Panc1 (cell line): ENCODE results near the gene TMEM134. TPM values are rescaled to one million over a fixed set of nuclear protein-coding genes. Genes with fewer than 3 reads are reported as not detected.

Source experiments
- ATAC-seq: fragments of 200-7000 bp; cut with Tn5 transposase; 2 replicates; pipeline ENCODE4 v1.9.1; 2020; ENCODE audit warnings: mild to moderate bottlenecking, moderate library complexity
- BruUV-seq: library from RNA; stranded (reverse); fragments of 400-500 nt; replicated peaks from 2 replicates; lab custom pipeline; 2021; lab: Mats Ljungman, UMichigan
- CTCF ChIA-PET: fragments of 300-600 bp; sonication (Branson Sonifier 250); formaldehyde crosslinking; loops from one replicate; lab custom pipeline; 2022; ENCODE audit warnings: antibody characterized with exemption; lab: Charles Lee
- POLR2A ChIA-PET: fragments of 300-600 bp; sonication (Branson Sonifier 250); formaldehyde crosslinking; loops from one replicate; lab custom pipeline; 2022; ENCODE audit warnings: antibody characterized with exemption; lab: Charles Lee
- DNase-seq: peaks from one replicate; pipeline ENCODE4 v3.0.0-alpha.2; 2010; ENCODE audit warnings: low read depth, low spot score
- H3K27ac ChIP-seq: 2 replicates; pipeline ENCODE4 v1.5.1; 2011; ENCODE audit warnings: mild to moderate bottlenecking, low read length, inconsistent platforms
- H3K27me3 ChIP-seq: fragments of 200-500 bp; sonication (Bioruptor generic); 2 replicates; pipeline ENCODE4 v1.6.0; 2014; ENCODE audit warnings: low read length, inconsistent platforms; ENCODE audit not compliant: control insufficient read depth, insufficient read depth
- H3K36me3 ChIP-seq: fragments of 200-500 bp; sonication (Bioruptor generic); 2 replicates; pipeline ENCODE4 v1.5.1; 2014; ENCODE audit warnings: inconsistent platforms, mild to moderate bottlenecking, low read length, moderate library complexity; ENCODE audit not compliant: control insufficient read depth, insufficient read depth
- H3K4me1 ChIP-seq: 2 replicates; pipeline ENCODE4 v1.5.1; 2011; ENCODE audit warnings: inconsistent platforms, mild to moderate bottlenecking, low read length, moderate library complexity; ENCODE audit not compliant: control insufficient read depth, insufficient read depth
- H3K4me3 ChIP-seq, 2 experiments: 2 replicates each; pipeline ENCODE4 v1.5.1; 2011 to 2012; ENCODE audit warnings: low read depth in 2 of 2, low read length in 2 of 2, mild to moderate bottlenecking in 2 of 2, inconsistent platforms in 1 of 2, moderate library complexity in 1 of 2
- H3K9me3 ChIP-seq: fragments of 200-500 bp; sonication (Bioruptor generic); 2 replicates; pipeline ENCODE4 v1.5.1; 2014; ENCODE audit warnings: low read depth, mild to moderate bottlenecking, inconsistent platforms, low read length, moderate library complexity; ENCODE audit not compliant: control insufficient read depth, insufficient read depth
- CTCF ChIP-seq: fragments of 450-650 bp; IDR thresholded peaks from 2 replicates; pipeline ENCODE4 v1.5.1; 2017; ENCODE audit warnings: mild to moderate bottlenecking
- POLR2AphosphoS5 ChIP-seq: IDR thresholded peaks from 2 replicates; pipeline ENCODE4 v1.6.1; 2012; ENCODE audit warnings: mild to moderate bottlenecking, low read depth, low read length, moderate library complexity
- REST ChIP-seq, 2 experiments: IDR thresholded peaks; 2 replicates each; pipeline ENCODE4 v1.6.1; 2011 to 2012; ENCODE audit warnings: low read depth in 2 of 2, control low read depth in 1 of 2, low read length in 1 of 2, mild to moderate bottlenecking in 1 of 2, moderate library complexity in 1 of 2; ENCODE audit not compliant: insufficient read depth in 1 of 2
- SIN3A ChIP-seq: IDR thresholded peaks from 2 replicates; pipeline ENCODE4 v1.6.1; 2012; ENCODE audit warnings: low read depth, mild to moderate bottlenecking, low read length, moderate library complexity, borderline replicate concordance; ENCODE audit not compliant: insufficient read depth
- TCF7L2 ChIP-seq: IDR thresholded peaks from 2 replicates; pipeline ENCODE4 v1.6.1; 2011; ENCODE audit warnings: mild to moderate bottlenecking, low read depth, low read length, inconsistent platforms
- in situ Hi-C: cut with HindIII; loops from 2 replicates; pipeline ENCODE4 v1.10.0; 2016; ENCODE audit warnings: low sequenced_read_pairs, low pct_unique_long_range_greater_than_20kb
- intact Hi-C: fragments of 100-400 bp; cut with micrococcal nuclease; formaldehyde crosslinking; loops from one replicate; pipeline ENCODE4 v1.10.0; 2022; ENCODE audit not compliant: unreplicated experiment
- total RNA-seq: library from RNA; stranded (reverse); gene quantifications from one replicate; pipeline ENCODE4 v1.2.1, GENCODE V29; 2021; ENCODE audit not compliant: unreplicated experiment

TMEM134 gene
- total RNA-seq, 1 experiment from 2014 or later = 65.0 TPM

- TSS peak; percentile 90 for BruUV-seq
Measured at GRCh38 chr11:67489885-67490726, 21.1 kb upstream of the TMEM134 start.

More at GRCh38 chr11:67489885-67490726, 21.1 kb upstream of the TMEM134 start:
- Histone ChIP-seq H3K27ac (no peak overlapping the region), H3K9me3 (no peaks in the 10 kb centered on the region), H3K36me3 (no peaks in the 10 kb centered on the region), H3K4me3 (no peak overlapping the region), H3K27me3 (no peaks in the 10 kb centered on the region), H3K4me1 (no peaks in the 10 kb centered on the region; the same call in 1 of the 2 replicates)
- no peak for ATAC-seq
- CTCF ChIA-PET = interaction anchor here (0.9 kb wide), 1 partner anchor 139 kb away, joined by 3 read pairs; no protein-coding TSS in a partner anchor
- in situ Hi-C loops = no loop called here
- no peak for TF ChIP-seq POLR2AphosphoS5
- no peak for TF ChIP-seq TCF7L2
- no peak for TF ChIP-seq CTCF
- no peak for TF ChIP-seq SIN3A
- TF ChIP-seq REST (IDR thresholded peaks at IDR 0.05; ENCODE audit: insufficient read depth in 1 of 2, low read depth in 2 of 2, low read length in 1 of 2) = no peak
- DNase-seq = no peak
- intact Hi-C loops = no loop called here
- POLR2A ChIA-PET = no interaction called here
